G401 (cell line): ENCODE data around the gene IGF2R. TPM values are rescaled to one million over a fixed set of nuclear protein-coding genes. Genes with fewer than 3 reads are reported as not detected.
"Not testable (repeated sequence)": the region's sequence is repeated elsewhere in the genome, so short reads cannot be mapped to it uniquely, and the experiment has no call there.

Experiments used
- DNase-seq: peaks from one replicate; pipeline ENCODE4 v3.0.0-alpha.2; 2015; ENCODE audit warnings: low spot score
- in situ Hi-C: cut with HindIII; loops from 2 replicates; pipeline ENCODE4 v1.10.0; 2016; ENCODE audit warnings: low sequenced_read_pairs, mixed read lengths
- total RNA-seq: library from RNA; depleted of rRNA; stranded (reverse); fragments of >200 nt; shearing (Covaris generic); gene quantifications from 2 replicates; pipeline ENCODE4 v1.2.3, GENCODE V29; 2014

Gene IGF2R
- total RNA-seq, 1 experiment from 2014 or later: 49.2 TPM

DNA sequence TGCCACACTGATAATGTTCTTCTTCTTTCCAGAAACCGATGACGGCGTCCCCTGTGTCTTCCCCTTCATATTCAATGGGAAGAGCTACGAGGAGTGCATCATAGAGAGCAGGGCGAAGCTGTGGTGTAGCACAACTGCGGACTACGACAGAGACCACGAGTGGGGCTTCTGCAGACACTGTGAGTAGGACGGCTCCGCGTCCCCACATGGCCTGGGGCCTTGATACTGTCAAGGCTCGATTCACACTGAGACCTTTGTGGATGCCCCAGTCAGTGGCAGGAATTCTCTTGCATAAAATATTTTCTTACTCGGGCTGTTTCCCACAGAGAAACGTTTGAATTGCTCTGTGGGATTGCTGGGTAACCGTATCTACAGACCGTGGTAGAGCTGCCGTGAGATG lies 111.2 kb downstream of the IGF2R start:
- DNase-seq: no peak
- in situ Hi-C loops: no loop called here

DNA sequence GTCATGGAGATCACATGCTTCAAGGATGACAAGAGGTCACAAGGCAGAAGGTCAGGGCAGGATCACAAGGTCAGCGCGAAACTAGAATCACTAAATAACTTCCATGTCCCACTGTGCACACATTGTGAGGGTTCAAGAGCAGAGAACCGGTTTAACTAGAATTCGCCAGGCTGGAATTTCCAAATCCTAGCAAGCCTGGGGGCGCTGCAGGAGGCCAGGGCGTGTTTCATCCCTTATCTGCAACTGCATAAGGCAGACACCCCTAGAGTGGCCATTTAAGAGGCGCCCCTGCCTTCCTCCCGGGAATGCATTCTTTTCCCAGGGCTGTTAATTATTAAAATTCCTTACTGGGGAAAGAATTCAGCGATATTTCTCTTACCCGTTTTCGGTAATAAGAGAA lies 112.5 kb downstream of the IGF2R start:
- no peak for DNase-seq
- in situ Hi-C loops: no loop called here

DNA sequence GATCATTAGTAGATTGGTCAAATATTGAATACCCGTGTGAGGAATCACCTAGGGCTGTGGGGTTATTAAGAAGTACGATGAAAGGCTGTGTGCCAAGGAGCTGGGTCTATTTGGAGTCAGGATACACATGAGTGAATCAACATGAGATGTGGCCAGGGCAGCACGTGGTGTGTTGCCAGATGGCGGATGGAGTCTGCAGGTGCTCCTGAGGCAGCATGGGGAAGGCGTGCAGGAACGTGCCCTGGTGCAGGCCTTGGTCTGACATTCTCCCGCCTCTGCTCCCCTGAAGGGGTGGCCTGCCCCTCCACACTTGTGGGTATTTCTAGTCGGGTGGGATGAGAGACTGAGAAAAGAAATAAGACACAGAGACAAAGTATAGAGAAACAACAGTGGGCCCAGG lies 113.7 kb downstream of the IGF2R start:
- in situ Hi-C loops: no loop called here
- no peak for DNase-seq

DNA sequence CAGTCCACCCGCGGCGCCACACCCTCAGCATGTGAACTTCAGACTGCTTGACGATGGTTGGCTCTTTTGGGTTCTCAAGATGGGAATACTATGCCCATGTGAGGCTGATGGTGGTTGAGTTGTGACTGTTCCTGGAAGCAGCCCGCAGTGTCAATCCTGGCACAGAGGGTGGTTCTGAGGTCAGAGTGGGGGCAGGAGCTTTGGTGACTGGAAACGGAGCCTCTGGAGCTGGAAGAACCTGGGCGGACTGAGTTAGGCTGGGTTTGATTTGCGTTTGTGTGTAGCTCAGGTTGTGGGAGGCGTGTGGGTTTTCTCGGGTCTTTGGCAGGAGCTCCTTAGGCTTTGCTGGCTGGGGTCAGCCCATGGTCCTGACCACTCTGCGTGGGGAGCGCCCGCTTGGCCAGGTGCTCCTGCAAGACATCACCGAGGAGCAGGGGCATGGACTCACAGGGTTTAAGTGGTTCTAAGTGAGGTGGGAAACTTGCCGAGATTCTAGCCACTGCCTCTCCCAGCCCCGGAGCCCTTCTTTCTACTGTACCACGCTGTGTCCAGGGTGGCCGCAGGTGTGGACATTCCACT lies 115.4 kb downstream of the IGF2R start:
- in situ Hi-C loops: no loop called here
- DNase-seq: no peak

DNA sequence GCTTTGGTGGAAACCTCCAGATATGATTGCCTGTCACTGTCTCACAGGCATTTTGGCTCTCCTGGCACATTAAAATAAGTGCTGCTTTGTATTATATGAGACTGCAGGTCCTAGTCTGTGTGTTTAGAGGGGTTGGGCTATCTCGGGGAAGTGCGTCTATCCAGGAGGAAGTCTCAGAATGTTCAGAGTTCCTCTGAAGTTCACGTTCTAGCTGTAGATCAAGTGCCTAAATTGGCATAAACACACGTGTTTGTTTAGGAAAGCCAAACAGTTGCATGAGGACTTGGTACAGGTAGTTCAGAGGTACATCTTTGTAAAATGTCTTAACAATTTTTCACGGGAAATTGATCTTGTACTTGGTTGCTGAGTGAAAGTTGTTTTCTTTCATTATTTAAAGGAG lies 116.3 kb downstream of the IGF2R start:
- no peak for DNase-seq
- in situ Hi-C loops: no loop called here

DNA sequence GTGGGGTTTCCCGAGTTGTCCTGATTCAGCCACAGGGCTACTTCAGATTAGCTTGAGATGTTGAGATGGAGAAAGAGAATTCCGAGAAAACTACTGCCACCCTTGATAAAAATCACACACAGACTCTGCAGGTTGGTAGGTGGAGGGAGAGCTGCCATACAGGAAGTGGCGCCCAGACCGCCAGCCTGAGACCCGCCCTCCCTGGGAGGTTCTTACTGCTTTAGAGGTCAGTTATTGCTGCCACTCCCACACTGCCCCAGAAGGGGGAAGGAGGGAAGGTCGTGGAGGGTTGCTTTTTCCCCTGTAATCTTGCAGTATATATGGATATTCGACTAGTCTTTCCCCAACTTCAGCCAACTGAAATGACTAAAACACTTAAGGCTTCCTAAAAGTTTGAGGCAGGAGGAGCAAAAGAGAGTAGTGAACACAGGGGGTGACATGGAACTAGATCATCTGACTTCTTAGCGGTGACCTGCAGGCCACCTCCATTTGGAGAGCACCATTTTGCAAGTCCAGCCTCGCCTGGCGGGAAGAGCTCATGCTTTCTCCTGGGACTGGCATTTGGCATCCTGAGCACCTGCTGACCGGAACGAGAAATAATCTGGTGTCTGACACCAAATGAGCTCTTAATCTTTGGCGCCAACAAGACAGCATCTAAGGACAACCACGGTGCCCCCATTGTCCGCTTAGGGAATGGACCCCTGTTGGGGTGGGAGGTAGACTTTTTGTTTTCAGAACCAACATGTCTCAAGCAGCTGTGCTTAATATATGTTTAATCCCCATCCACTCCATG lies 117.0 kb downstream of the IGF2R start:
- in situ Hi-C loops: no loop called here
- DNase-seq: no peak

DNA sequence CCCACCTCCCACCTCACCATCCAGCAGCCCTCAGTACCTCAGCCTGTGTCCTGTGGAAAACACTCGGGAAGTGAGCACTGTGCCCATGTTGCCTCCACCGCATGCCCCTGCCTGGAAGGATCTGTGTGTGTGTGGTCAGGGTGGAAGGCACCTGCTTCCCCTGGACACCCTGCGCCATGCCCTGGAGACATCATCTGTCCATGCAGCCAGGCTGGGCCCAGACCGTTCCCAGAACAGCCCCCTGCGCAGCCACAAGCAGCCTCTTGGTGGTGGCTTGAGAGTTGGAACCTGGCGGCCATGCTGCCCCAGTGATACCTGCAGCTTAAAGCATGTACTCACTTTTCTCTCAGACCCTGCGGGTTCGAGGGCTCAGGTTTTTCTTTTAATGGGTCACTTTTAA lies 117.9 kb downstream of the IGF2R start:
- no peak for DNase-seq
- in situ Hi-C loops: no loop called here

DNA sequence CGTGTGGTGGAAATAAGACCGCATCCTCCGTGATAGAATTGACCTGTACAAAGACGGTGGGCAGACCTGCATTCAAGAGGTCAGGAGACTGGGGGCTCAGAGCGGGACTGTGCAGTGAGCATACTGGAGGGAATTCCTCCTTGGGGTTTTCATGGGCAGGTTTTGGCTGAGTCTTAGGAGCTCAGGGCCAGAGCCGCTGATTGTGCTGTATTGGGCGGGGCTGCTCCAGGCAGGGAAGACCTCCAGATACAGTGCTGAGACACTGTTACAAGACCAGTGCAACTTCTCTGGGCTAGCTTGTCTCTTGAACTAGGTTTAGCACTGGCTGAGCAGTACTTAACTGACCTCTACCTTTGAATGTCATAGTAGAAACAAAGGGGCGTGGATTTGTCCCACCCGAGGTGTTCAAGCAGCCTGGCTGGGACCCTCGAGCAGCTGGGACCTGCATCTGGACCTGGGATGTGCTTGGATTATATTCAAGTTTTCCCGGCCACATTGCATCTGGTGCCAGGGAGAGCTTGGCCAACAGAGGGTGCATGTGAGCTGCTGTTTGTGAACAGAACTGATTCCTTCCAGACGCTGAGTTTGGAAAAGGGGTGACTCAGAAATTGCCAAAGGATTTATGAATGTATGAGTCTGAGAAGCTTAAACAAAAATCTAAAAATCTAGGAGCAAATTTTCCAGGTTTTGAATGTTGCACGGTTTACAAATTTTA lies 119.3 kb downstream of the IGF2R start:
- in situ Hi-C loops: no loop called here

DNA sequence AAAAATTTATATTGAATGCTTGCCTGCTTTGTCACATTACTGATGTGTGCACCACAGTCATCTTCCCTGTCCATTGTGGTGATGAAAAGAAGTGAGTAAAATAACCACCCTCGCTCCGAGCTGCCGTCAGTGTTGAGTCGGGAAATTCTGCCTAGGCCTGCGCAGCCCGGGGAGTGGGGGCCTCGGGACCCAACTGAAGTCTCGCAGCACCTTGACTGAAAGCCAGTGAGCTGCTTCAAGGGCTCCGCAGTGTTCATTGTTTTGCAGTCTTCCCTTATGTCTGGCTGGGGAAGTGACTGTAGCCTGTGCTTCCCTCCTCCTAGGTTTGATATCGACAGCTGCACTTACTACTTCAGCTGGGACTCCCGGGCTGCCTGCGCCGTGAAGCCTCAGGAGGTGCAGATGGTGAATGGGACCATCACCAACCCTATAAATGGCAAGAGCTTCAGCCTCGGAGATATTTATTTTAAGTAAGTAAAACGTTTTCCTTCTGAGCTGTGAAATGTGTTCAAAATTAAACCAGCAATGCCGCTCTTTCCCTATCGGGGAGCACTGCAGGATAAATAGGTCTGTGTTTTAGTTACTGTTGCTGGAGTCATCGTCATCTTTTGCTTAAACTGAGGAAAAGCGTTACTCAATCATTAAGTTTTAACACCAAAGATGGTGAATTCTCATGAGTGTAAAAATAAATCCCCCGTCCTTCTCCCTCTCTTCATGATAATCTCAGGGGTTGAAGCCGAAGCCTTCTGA lies 120.1 kb downstream of the IGF2R start:
- in situ Hi-C loops: no loop called here
- no peak for DNase-seq

More for the DNA sequence above, 119.3 kb downstream of the IGF2R start:
- DNase-seq: peak; percentile 41

DNA sequence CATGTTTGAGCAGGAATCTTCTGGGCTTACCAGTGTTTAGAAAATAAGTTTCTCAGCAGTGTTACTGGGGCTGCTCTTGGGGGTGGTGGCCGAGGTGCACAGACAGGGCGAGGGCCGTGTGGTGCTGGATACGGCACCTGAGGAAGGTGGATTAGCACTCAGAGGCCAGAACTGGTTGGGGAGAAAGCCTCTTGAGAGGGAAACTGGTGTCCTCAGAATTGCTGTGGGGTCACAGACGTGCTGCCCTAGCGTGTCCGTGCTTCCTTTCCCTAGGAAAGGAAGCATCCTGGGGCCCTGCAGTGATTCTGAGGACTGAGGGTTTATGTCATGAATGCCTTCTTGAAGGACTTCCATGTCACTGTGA lies 120.6 kb downstream of the IGF2R start:
- no peak for DNase-seq
- in situ Hi-C loops: no loop called here

DNA sequence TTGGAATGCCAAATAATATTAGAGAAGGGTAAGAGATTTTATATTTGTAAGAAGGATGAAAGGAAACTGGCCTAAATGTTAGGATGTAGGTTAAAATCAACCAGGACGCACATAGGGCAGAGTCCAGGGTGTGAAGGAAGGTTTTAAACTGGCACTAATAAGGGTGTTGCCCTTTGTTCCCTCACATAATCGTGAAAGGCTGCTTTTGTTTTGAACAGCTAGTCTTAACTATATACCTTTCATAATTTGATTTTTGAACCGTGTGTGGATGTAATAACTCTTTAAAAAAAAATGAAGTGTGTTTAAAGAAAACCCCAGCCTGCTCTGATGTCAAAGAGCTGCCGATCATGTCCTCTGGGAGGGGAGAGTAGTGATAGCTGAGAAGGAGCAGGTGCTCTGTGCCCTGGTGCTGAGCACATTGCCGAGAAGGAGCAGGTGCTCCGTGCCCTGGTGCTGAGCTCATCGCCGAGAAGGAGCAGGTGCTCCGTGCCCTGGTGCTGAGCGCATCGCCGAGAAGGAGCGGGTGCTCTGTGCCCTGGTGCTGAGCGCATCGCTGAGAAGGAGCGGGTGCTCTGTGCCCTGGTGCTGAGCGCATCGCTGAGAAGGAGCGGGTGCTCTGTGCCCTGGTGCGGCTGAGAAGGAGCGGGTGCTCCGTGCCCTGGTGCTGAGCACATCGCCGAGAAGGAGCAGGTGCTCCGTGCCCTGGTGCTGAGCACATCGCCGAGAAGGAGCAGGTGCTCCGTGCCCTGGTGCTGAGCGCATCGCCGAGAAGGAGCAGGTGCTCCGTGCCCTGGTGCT lies 121.8 kb downstream of the IGF2R start:
- in situ Hi-C loops, DNase-seq: not testable (repeated sequence)

DNA sequence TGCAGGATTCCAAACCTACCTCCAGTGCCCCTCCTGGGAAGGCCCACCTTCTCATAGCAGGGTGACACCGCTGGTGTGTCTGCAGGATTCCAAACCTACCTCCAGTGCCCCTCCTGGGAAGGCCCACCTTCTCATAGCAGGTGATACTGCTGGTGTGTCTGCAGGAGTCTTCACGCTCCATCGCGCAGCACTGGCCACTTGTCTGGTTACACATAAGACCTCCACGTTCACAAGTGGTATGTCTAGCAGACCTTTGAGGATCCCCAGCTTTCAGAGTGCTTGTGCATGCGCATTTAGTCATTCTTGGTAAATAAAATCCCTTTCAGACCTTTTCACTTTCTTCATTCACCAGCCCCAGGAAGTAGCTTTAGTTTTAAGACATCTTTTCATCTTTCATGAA lies 123.3 kb downstream of the IGF2R start:
- in situ Hi-C loops: not testable (repeated sequence)

DNA sequence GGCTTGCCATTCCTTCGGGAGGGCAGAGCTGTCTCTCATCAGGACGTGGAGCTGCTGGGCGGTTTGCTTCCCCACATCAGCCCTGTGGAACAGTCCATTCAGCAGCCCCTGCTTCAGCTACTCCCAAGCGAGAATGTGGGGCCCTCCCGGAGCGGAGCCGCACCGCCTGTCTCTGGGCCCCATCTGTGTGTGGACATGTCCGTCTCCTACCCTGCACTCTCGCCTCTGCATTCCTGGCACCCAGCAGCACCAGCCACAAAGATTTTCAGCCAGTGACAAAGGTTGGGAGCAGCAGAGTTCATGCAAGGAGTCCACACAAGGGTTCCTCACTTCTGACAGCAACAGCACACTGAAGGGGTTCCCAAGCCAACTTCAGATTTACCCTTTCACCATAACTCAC lies 123.7 kb downstream of the IGF2R start:
- no peak for DNase-seq
- in situ Hi-C loops: no loop called here

More for the DNA sequence above, 123.3 kb downstream of the IGF2R start:
- not testable (repeated sequence) for DNase-seq

DNA sequence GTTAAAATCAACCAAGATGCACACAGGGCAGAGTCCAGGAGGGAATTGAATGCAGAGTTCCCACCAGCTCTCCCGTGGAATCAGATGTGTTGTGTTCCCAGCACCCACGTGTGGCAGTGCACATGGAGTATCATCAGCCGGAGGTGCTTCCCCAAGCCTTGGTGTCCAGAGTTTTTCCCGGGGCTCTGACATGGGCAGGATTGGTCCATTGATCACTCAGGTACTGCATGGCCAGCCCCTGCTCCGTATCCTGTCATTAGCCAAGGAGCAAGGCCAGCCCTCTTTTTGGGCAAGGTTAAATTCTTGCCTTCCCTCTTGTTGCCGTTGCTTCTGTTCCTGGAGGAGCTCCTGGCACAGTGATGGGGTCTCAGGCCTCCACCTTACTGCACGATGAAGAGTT lies 124.2 kb downstream of the IGF2R start:
- in situ Hi-C loops: no loop called here
- DNase-seq: no peak

DNA sequence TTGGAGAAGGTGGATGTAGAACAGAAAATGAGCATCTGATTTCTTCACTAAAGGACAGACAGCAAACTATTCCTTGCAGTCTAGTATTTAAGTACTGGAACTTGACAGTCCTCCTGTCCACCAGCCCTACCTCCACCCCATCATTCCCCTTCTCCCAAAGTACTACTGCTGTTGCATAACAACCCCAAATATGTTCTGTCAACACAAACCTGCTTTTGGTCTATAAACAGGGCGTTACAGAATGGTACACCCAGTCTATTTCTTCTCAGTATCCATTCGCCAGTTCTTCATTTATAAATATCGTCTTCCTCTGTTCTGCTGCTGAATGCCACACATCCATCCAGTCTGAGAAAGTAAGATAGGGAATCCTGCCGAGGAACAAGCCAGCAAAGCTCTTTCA lies 125.1 kb downstream of the IGF2R start:
- DNase-seq: no peak
- in situ Hi-C loops: no loop called here

DNA sequence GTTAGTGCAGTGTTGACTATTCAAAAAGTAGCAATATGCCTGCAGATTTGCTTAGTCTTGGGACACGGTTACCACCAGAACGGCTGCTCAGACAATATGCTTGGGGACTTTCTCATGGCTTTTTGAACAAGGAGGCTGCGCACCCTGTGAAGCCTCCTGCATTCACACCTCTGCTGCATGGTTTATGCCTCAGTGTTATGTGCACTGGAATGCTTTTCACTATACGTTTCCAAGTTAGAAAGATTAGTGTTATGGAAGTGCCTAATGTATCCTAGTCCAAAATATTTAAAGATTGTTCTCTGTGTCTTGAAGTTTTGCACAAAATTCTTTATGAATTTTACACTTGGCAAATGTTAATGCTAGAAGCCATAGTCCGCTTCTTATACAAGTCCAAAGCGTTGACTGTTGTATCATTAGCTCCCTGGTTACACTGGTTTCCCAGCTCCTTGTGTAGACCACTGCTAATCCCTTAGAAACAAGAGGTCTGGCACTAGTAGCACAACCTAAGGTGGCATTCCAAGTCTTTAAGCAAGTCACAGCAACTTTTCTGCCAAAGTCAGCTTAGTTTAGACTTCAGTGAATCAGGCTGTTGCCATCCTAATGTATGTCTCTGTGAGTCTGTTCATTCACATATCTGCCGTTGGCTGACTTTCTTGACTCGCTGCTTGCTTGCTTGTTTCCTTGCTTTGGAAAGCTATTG lies 126.4 kb downstream of the IGF2R start:
- in situ Hi-C loops: no loop called here

DNA sequence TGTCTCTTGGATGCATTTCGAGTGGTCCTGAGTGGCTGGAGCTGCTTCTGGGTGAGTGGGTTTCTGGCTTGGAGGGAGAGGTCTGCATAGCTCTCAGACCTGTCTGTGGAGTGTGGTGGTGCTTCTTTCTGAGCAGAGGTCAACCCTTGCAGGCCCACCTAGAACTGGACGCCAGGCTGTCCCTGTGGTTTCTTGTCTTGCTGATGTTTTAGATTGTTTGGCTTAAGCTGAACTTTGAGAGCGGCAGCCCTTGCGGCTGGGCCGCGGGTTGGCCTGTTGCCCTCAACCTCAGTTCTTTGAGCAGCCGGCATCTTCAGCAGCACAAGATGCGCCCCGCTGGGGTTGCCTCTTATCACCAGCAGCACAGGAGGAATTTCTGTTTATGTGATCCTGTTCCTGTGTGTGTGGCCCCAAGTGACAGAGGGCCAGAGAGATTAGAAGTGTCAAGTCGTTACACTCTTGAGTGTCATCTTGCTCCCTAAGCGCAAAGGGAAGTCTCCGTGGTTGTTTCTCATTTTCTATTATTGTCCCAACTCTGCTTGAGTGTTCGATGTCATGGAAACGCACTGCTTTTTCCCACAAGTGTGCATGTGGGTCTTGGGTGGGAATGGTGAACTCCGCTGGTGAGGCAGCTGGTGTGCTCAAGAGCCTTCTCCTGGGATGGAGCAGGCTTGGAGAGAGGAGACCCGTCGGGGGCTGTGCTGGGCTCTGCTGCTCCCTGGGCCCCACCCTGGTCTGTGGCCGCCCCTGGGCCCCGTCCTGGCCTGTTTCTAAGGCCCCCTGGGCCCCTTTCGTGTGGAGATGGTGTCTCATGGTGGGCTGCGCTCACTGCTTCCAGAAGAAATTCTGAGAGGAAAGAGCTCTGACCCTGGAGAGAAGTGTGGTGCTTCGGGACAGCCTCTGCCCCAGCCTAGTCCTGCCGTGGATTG lies 132.7 kb downstream of the IGF2R start:
- in situ Hi-C loops: no loop called here
- no peak for DNase-seq

More for the DNA sequence above, 126.4 kb downstream of the IGF2R start:
- DNase-seq: no peak
